OCI-LY1 (cell line): ENCODE measurements around the gene DUSP3.

Experiments used
- H2AFZ ChIP-seq: fragments of 200-600 bp; sonication (generic), shearing (Covaris generic); 2 replicates; pipeline ENCODE4 v1.6.0; 2014; ENCODE audit warnings: antibody characterized with exemption, mild to moderate bottlenecking, low read length
- H3F3A ChIP-seq: fragments of 200-600 bp; sonication (generic), shearing (Covaris generic); 2 replicates; pipeline ENCODE4 v1.6.0; 2014; ENCODE audit warnings: mild to moderate bottlenecking, antibody characterized with exemption, low read length, moderate library complexity; ENCODE audit not compliant: insufficient read depth
- H3K27ac ChIP-seq: fragments of 200-600 bp; sonication (generic); 2 replicates; pipeline ENCODE4 v1.5.1; 2014; ENCODE audit warnings: low read length, mixed run types, mild to moderate bottlenecking, low read depth; ENCODE audit not compliant: poor library complexity, severe bottlenecking
- H3K27me3 ChIP-seq: fragments of 200-600 bp; sonication (generic); 2 replicates; pipeline ENCODE4 v1.6.0; 2014; ENCODE audit warnings: antibody characterized with exemption, mild to moderate bottlenecking, low read length, moderate library complexity; ENCODE audit not compliant: insufficient read depth
- H3K36me3 ChIP-seq: fragments of 200-600 bp; sonication (generic); 2 replicates; pipeline ENCODE4 v1.6.1; 2014; ENCODE audit warnings: mild to moderate bottlenecking, antibody characterized with exemption, low read length, moderate library complexity, mixed read lengths; ENCODE audit not compliant: insufficient read depth
- H3K4me1 ChIP-seq: fragments of 200-600 bp; sonication (generic); 2 replicates; pipeline ENCODE4 v1.5.1; 2014; ENCODE audit warnings: mild to moderate bottlenecking, low read length, moderate library complexity; ENCODE audit not compliant: insufficient read depth, severe bottlenecking
- H3K4me2 ChIP-seq: fragments of 200-600 bp; sonication (generic), shearing (Covaris generic); 2 replicates; pipeline ENCODE4 v1.6.1; 2014; ENCODE audit warnings: low read length
- H3K4me3 ChIP-seq: fragments of 200-600 bp; sonication (generic); 2 replicates; pipeline ENCODE4 v1.5.1; 2014; ENCODE audit warnings: low read length, low read depth, mild to moderate bottlenecking, mixed read lengths; ENCODE audit not compliant: poor library complexity, severe bottlenecking
- H3K79me2 ChIP-seq: fragments of 200-600 bp; shearing (Covaris generic); 2 replicates; pipeline ENCODE4 v1.6.1; 2016; ENCODE audit warnings: mixed run types, low read length, mixed read lengths; ENCODE audit not compliant: insufficient read depth
- H3K9ac ChIP-seq: fragments of 200-600 bp; sonication (generic), shearing (Covaris generic); 2 replicates; pipeline ENCODE4 v1.6.1; 2014; ENCODE audit warnings: mild to moderate bottlenecking, low read length, mixed read lengths
- H3K9me2 ChIP-seq: fragments of 200-600 bp; sonication (generic), shearing (Covaris generic); 2 replicates; pipeline ENCODE4 v1.6.1; 2014; ENCODE audit warnings: low read depth, mild to moderate bottlenecking, low read length, mixed read lengths
- H3K9me3 ChIP-seq: fragments of 200-600 bp; shearing (Covaris generic); 2 replicates; pipeline ENCODE4 v1.6.1; 2014; ENCODE audit warnings: low read length, mixed read lengths
- H4K20me1 ChIP-seq: fragments of 200-600 bp; sonication (generic), shearing (Covaris generic); 2 replicates; pipeline ENCODE4 v1.6.0; 2016; ENCODE audit warnings: mild to moderate bottlenecking, low read length; ENCODE audit not compliant: insufficient read depth
- EZH2 ChIP-seq: fragments of 200-600 bp; sonication (generic), shearing (Covaris generic); IDR thresholded peaks from 2 replicates; pipeline ENCODE4 v1.8.0; 2017; ENCODE audit warnings: borderline replicate concordance, mixed run types, mild to moderate bottlenecking, antibody characterized with exemption, low read length, moderate library complexity, mixed read lengths
- TF ChIP-seq, protein P1 (sequence below): fragments of 200-600 bp; sonication (generic), shearing (Covaris generic); IDR thresholded peaks from 2 replicates; pipeline ENCODE4 v1.5.1; 2017; ENCODE audit warnings: mild to moderate bottlenecking, antibody characterized with exemption, low read length, moderate library complexity, mixed read lengths

Gene DUSP3

DNA sequence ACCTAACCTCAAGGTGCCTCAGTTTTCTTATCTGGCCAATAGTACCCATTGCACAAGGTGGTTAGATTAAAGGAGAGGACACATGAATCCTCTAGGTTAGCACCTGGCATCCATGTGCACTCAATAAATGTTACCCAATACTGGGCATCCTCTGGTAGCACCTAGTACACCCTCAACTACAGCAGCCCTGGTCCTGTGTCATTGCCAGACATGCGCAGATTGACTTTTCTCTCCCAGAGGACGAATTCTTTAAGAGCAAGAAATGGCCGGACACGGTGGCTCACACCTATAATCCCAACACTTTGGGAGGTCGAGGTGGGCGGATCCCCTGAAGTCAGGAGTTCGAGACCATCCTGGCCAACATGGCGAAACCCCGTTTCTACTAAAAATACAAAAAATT, 7.3 kb downstream of the DUSP3 start:
- H4K20me1 ChIP-seq: no peaks in the 10 kb centered on the region
- no peaks in the 10 kb centered on the region for H3F3A ChIP-seq
- H3K4me2 ChIP-seq: no peak overlapping the region
- peaks cover 8% of the 10 kb centered on the region for H3K36me3 ChIP-seq
- H3K79me2 ChIP-seq: no peaks in the 10 kb centered on the region
- no peaks in the 10 kb centered on the region for H3K9me3 ChIP-seq
- TF ChIP-seq, protein P1, sequence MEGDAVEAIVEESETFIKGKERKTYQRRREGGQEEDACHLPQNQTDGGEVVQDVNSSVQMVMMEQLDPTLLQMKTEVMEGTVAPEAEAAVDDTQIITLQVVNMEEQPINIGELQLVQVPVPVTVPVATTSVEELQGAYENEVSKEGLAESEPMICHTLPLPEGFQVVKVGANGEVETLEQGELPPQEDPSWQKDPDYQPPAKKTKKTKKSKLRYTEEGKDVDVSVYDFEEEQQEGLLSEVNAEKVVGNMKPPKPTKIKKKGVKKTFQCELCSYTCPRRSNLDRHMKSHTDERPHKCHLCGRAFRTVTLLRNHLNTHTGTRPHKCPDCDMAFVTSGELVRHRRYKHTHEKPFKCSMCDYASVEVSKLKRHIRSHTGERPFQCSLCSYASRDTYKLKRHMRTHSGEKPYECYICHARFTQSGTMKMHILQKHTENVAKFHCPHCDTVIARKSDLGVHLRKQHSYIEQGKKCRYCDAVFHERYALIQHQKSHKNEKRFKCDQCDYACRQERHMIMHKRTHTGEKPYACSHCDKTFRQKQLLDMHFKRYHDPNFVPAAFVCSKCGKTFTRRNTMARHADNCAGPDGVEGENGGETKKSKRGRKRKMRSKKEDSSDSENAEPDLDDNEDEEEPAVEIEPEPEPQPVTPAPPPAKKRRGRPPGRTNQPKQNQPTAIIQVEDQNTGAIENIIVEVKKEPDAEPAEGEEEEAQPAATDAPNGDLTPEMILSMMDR: no peak
- no peak for TF ChIP-seq EZH2
- no peaks in the 10 kb centered on the region for H3K9me2 ChIP-seq
- H2AFZ ChIP-seq: no peak overlapping the region
- no peak overlapping the region for H3K9ac ChIP-seq
- no peaks in the 10 kb centered on the region for H3K4me1 ChIP-seq
- H3K27me3 ChIP-seq: no peaks in the 10 kb centered on the region
- H3K4me3 ChIP-seq: no peak overlapping the region
- no peak overlapping the region for H3K27ac ChIP-seq

DNA sequence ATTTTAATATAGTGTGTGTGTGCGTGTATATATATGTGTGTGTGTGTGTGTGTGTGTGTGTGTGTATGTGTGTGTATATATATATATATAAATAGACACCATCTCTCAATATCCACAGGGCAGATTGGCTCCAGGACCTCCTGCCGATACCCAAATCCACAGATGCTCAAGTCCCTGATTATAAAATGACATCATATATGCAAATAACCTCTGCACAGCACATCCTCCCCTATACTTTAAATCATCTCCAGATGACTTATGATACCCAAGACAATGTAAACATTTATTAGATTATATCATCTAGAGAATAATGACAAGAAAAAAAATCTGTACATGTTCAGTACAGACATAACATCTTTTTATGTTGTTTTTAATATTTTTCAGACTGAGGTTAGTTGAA, 7.8 kb downstream of the DUSP3 start:
- Histone ChIP-seq H4K20me1 (no peaks in the 10 kb centered on the region), H3K79me2 (no peaks in the 10 kb centered on the region), H3K9ac (no peak overlapping the region), H3K4me3 (no peak overlapping the region), H3K4me1 (no peaks in the 10 kb centered on the region), H3K9me2 (no peaks in the 10 kb centered on the region), H2AFZ (no peak overlapping the region), H3K27ac (no peak overlapping the region), H3F3A (no peaks in the 10 kb centered on the region), H3K27me3 (no peaks in the 10 kb centered on the region), H3K4me2 (no peak overlapping the region), H3K36me3 (peaks cover 8% of the 10 kb centered on the region), H3K9me3 (no peaks in the 10 kb centered on the region)
- no peak for TF ChIP-seq EZH2

DNA sequence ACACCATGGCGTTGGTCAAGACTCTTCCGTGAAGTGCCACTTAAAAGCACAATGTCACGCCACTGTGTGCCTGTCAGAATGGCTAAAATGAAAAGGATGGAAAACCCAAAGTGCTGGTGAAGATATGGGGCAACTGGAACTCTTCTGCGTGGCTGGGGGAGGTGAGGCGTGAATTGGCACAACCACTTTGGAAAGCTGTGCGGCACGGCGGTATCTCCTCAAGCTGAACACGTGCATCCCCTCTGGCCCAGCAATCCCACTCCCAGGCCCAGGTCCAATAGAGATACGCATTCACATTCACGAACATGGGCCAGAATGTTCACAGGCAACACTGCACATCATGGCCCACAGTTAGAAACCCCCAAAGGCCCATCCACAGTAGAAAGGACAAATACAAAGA, 8.9 kb downstream of the DUSP3 start:
- Histone ChIP-seq H3K4me2 (no peak overlapping the region), H2AFZ (no peak overlapping the region), H3K79me2 (no peaks in the 10 kb centered on the region), H3K9ac (no peak overlapping the region), H4K20me1 (no peaks in the 10 kb centered on the region), H3K4me3 (no peak overlapping the region), H3K9me3 (no peaks in the 10 kb centered on the region), H3F3A (no peaks in the 10 kb centered on the region), H3K4me1 (no peaks in the 10 kb centered on the region), H3K27me3 (no peaks in the 10 kb centered on the region), H3K27ac (no peak overlapping the region), H3K36me3 (peaks cover 8% of the 10 kb centered on the region), H3K9me2 (no peaks in the 10 kb centered on the region)
- no peak for TF ChIP-seq EZH2
- TF ChIP-seq, protein P1: no peak

DNA sequence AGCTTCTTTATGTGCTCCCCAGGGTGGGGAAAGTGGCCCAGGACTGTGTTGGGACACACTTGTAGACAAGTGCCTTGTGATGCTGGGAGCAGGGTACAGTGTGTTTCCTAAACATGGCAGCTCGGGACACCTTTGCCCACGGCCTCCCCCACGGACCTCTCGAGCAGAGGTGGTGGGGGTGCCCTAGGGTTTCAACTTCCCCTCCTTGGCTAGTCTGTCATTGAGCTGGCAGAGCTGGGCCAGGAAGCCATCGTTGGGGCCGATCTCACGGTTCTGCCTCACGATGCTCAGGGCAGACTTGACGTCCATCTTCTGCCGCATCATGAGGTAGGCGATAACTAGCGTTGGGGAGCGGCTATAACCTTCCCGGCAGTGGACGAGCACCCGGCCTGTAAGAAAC, 9.4 kb downstream of the DUSP3 start:
- Histone ChIP-seq H3K79me2 (no peaks in the 10 kb centered on the region), H3K4me1 (no peaks in the 10 kb centered on the region), H3K9ac (no peak overlapping the region), H4K20me1 (no peaks in the 10 kb centered on the region), H3K27ac (no peak overlapping the region), H3K4me3 (no peak overlapping the region), H3F3A (no peaks in the 10 kb centered on the region), H3K9me2 (no peaks in the 10 kb centered on the region), H3K4me2 (no peak overlapping the region), H3K9me3 (no peaks in the 10 kb centered on the region), H3K27me3 (no peaks in the 10 kb centered on the region), H2AFZ (no peak overlapping the region), H3K36me3 (peaks cover 5% of the 10 kb centered on the region)
- TF ChIP-seq EZH2: no peak
- TF ChIP-seq, protein P1: no peak
